K562 (cell line): Measurements from ENCODE around the gene METTL23. TPM values are rescaled to one million over a fixed set of nuclear protein-coding genes. Genes with fewer than 3 reads are reported as not detected.
A peak's percentile ranks its signal among the peaks of the same experiment; 100 is the strongest.

Source experiments
- ATAC-seq: fragments of 200-7000 bp; cut with Tn5 transposase; 3 replicates; pipeline ENCODE4 v1.9.1; 2020; ENCODE audit warnings: moderate library complexity
- BruUV-seq: library from RNA; stranded (reverse); fragments of 400-500 nt; replicated peaks from 2 replicates; lab custom pipeline; 2021; lab: Mats Ljungman, UMichigan
- CTCF ChIA-PET: fragments of 300-600 bp; formaldehyde crosslinking; extraction: SDS; loops from one replicate; lab custom pipeline; 2021; ENCODE audit warnings: low intra/inter-chr PET ratio; lab: Yijun Ruan, JAX
- POLR2A ChIA-PET: fragments of 300-600, 350-650 bp; sonication (Branson Sonifier 250); formaldehyde crosslinking; extraction: SDS; loops from one replicate; lab custom pipeline; 2021; ENCODE audit warnings: antibody characterized with exemption, inconsistent platforms; lab: Yijun Ruan, JAX
- DNase-seq, 4 experiments: peaks; one replicate each; pipeline versions ENCODE4 v3.0.0 to v3.0.0-alpha.2; 2011 to 2018; ENCODE audit warnings: low spot score in 3 of 4, mixed read lengths in 3 of 4; ENCODE audit errors: extremely low read depth in 1 of 4
- FAIRE-seq: peaks from 2 replicates; lab custom pipeline; 2011; peaks lifted over from hg19 to GRCh38; lab: Jason Lieb, UNC
- H2AFZ ChIP-seq: 2 replicates; pipeline ENCODE4 v1.6.0; 2011; ENCODE audit warnings: low read depth, low read length, control low read depth, inconsistent platforms
- H3K27ac ChIP-seq: fragments of 200-600 bp; 3 replicates; pipeline ENCODE4 v1.8.0; 2011; ENCODE audit warnings: low read depth, mild to moderate bottlenecking, control low read depth, inconsistent platforms, low read length, moderate library complexity, mixed read lengths; ENCODE audit errors: extremely low read depth
- H3K27me3 ChIP-seq, 2 experiments: fragments of 300-600 bp in 1 of 2; 2 replicates in 1 of 2; 3 replicates in 1 of 2; pipeline versions ENCODE4 v1.6.0 to v1.8.0; 2011; ENCODE audit warnings: inconsistent platforms in 2 of 2, low read length in 2 of 2, mild to moderate bottlenecking in 1 of 2, mixed read lengths in 1 of 2, moderate library complexity in 1 of 2; ENCODE audit not compliant: control insufficient read depth in 2 of 2, insufficient read depth in 2 of 2
- H3K36me3 ChIP-seq: fragments of 300-600 bp; 3 replicates; pipeline ENCODE4 v1.8.0; 2011; ENCODE audit warnings: mild to moderate bottlenecking, low read length, inconsistent platforms; ENCODE audit not compliant: control insufficient read depth, insufficient read depth
- H3K4me1 ChIP-seq, 2 experiments: fragments of 200-600 bp in 1 of 2; replicated peaks in 1 of 2; 2 replicates in 1 of 2; 3 replicates in 1 of 2; pipeline versions ENCODE4 v1.5.1 to v1.8.0; 2011; ENCODE audit warnings: inconsistent platforms in 2 of 2, low read length in 2 of 2, mild to moderate bottlenecking in 1 of 2, mixed read lengths in 1 of 2, moderate library complexity in 1 of 2; ENCODE audit not compliant: control insufficient read depth in 2 of 2, insufficient read depth in 2 of 2
- H3K4me2 ChIP-seq: 2 replicates; pipeline ENCODE4 v1.6.1; 2011; ENCODE audit warnings: low read length, control low read depth, inconsistent platforms, mixed read lengths; ENCODE audit not compliant: insufficient read depth
- H3K4me3 ChIP-seq: fragments of 200-600 bp; sonication (generic), shearing (Covaris generic); 2 replicates; pipeline ENCODE4 v1.5.1; 2016; ENCODE audit warnings: control low read depth, inconsistent platforms
- H3K79me2 ChIP-seq: fragments of 200-600 bp; 3 replicates; pipeline ENCODE4 v1.8.0; 2011; ENCODE audit warnings: low read length, inconsistent platforms; ENCODE audit not compliant: control insufficient read depth, insufficient read depth
- H3K9ac ChIP-seq, 2 experiments: 2 replicates each; pipeline versions ENCODE4 v1.6.0 to v1.6.1; 2011; ENCODE audit warnings: low read depth in 2 of 2, low read length in 2 of 2, control low read depth in 1 of 2, inconsistent platforms in 1 of 2, mild to moderate bottlenecking in 1 of 2, mixed read lengths in 1 of 2; ENCODE audit not compliant: insufficient read depth in 1 of 2
- H3K9me1 ChIP-seq: one replicate; pipeline ENCODE4 v1.6.0; 2011; ENCODE audit warnings: inconsistent platforms, mild to moderate bottlenecking, low read length, moderate library complexity; ENCODE audit not compliant: control insufficient read depth, insufficient read depth
- H3K9me3 ChIP-seq: replicated peaks from 2 replicates; pipeline ENCODE4 v1.5.1; 2011; ENCODE audit warnings: low read depth, low read length, inconsistent platforms; ENCODE audit not compliant: control insufficient read depth, insufficient read depth
- H4K20me1 ChIP-seq: replicated peaks from 2 replicates; pipeline ENCODE4 v1.6.1; 2011; ENCODE audit warnings: low read length, inconsistent platforms, mixed read lengths; ENCODE audit not compliant: control insufficient read depth, insufficient read depth
- ARHGAP35 ChIP-seq: fragments of 450-650 bp; IDR thresholded peaks from 2 replicates; pipeline ENCODE4 v1.6.1; 2018; ENCODE audit not compliant: partially characterized antibody
- CBFA2T3 ChIP-seq: fragments of 450-650 bp; IDR thresholded peaks from 2 replicates; pipeline ENCODE4 v1.6.1; 2017
- CREBBP ChIP-seq: IDR thresholded peaks from one replicate; pipeline ENCODE4 v1.6.1; 2012; ENCODE audit warnings: low read depth, mild to moderate bottlenecking, control low read depth, inconsistent platforms, low read length
- EGR1 ChIP-seq: fragments of 450-650 bp; conservative IDR thresholded peaks from 2 replicates; pipeline ENCODE4 v1.6.1; 2017; ENCODE audit warnings: mild to moderate bottlenecking
- HINFP ChIP-seq: fragments of 450-650 bp; conservative IDR thresholded peaks from 2 replicates; pipeline ENCODE4 v1.6.1; 2016; ENCODE audit warnings: missing genetic modification characterization, low read depth, mild to moderate bottlenecking, control low read depth, missing compliant biosample characterization
- NCOA2 ChIP-seq, 2 experiments: fragments of 450-650 bp; IDR thresholded peaks; 2 replicates each; pipeline ENCODE4 v1.6.1; 2018; ENCODE audit warnings: mild to moderate bottlenecking in 2 of 2, moderate library complexity in 1 of 2; ENCODE audit not compliant: partially characterized antibody in 2 of 2
- NR2C2 ChIP-seq, 2 experiments: fragments of 200-800 bp in 1 of 2; sonication (Bioruptor generic) in 1 of 2; sonication (generic) in 1 of 2; formaldehyde crosslinking in 1 of 2; IDR thresholded peaks; 2 replicates each; pipeline versions ENCODE4 v1.6.1 to v1.8.0; 2016 to 2022; ENCODE audit warnings: mild to moderate bottlenecking in 1 of 2, missing compliant biosample characterization in 1 of 2, missing genetic modification characterization in 1 of 2, missing genetic modification reagents in 1 of 2
- PCBP1 ChIP-seq: fragments of 200-400 bp; formaldehyde crosslinking; IDR thresholded peaks from 2 replicates; pipeline ENCODE4 v1.6.1; 2018; ENCODE audit warnings: mild to moderate bottlenecking, low read depth, low read length; ENCODE audit not compliant: poor library complexity, severe bottlenecking
- POLR3G ChIP-seq: IDR thresholded peaks from 2 replicates; pipeline ENCODE4 v1.6.1; 2011; ENCODE audit not compliant: insufficient read length, insufficient replicate concordance; ENCODE audit errors: extremely low read depth
- RAD21 ChIP-seq, 2 experiments: fragments of 250-450 bp in 1 of 2; fragments of 450-650 bp in 1 of 2; sonication (Bioruptor Pico) in 1 of 2; formaldehyde crosslinking in 1 of 2; IDR thresholded peaks in 1 of 2; conservative IDR thresholded peaks in 1 of 2; 2 replicates each; pipeline versions ENCODE4 v1.4.0 to v1.8.0; 2020 to 2022; ENCODE audit warnings: mild to moderate bottlenecking in 2 of 2, moderate library complexity in 1 of 2
- SPI1 ChIP-seq: IDR thresholded peaks from 2 replicates; pipeline ENCODE4 v1.6.1; 2011; ENCODE audit warnings: low read depth, low read length, control low read depth, borderline replicate concordance
- TFAP4 ChIP-seq: sonication (generic); formaldehyde crosslinking; IDR thresholded peaks from 2 replicates; pipeline ENCODE4 v1.8.0; 2022; ENCODE audit warnings: missing genetic modification reagents, mild to moderate bottlenecking, moderate library complexity, borderline replicate concordance
- WHSC1 ChIP-seq: IDR thresholded peaks from one replicate; pipeline ENCODE4 v1.6.1; 2012; ENCODE audit warnings: low read length, control low read depth, inconsistent platforms
- ZNF24 ChIP-seq: fragments of 450-650 bp; IDR thresholded peaks from 2 replicates; pipeline ENCODE4 v1.6.1; 2016
- ZNF583 ChIP-seq: fragments of 250-450 bp; sonication (Bioruptor Pico); IDR thresholded peaks from 2 replicates; pipeline ENCODE4 v1.4.0; 2020
- WGBS: fragments of 100-300 bp; shearing (Covaris generic); methylation state at CpG from one replicate; pipeline ENCODE4 v1.1.6; 2016; ENCODE audit warnings: low coverage, mixed read lengths; ENCODE audit not compliant: insufficient coverage; ENCODE audit errors: missing lambda C conversion rate; 5-methylcytosine and 5-hydroxymethylcytosine counted together
- in situ Hi-C: fragments of 300-500 bp; cut with MboI; formaldehyde crosslinking; loops from 4 replicates; pipeline ENCODE4 v1.15.0; 2018; ENCODE audit warnings: inconsistent platforms, mixed read lengths
- intact Hi-C: fragments of 100-400 bp; cut with micrococcal nuclease; formaldehyde crosslinking; loops from 2 replicates; pipeline ENCODE4 v1.14.2; 2022
- polyA plus RNA-seq, 8 experiments: library from polyadenylated mRNA; depleted of rRNA in 4 of 8; stranded (reverse) in 5 of 8; unstranded in 3 of 8; fragments of >200 nt; fragmentation: Nextera tagmentation in 2 of 8; fragmentation: Illumina TruSeq in 1 of 8; extraction: Ambion mirVana in 2 of 8; extraction: Trizol in 1 of 8; gene quantifications; 2 replicates each; pipeline versions ENCODE4 v1.2.1 to v1.2.3, GENCODE V29; 2011 to 2014; ENCODE audit warnings: inconsistent platforms in 1 of 8, missing spikeins in 1 of 8
- total RNA-seq, 7 experiments: library from RNA; depleted of rRNA in 6 of 7; stranded (reverse); fragments of >200 nt in 6 of 7; fragmentation: Illumina TruSeq in 2 of 7; extraction: Trizol in 2 of 7; gene quantifications; 2 replicates each; pipeline versions ENCODE4 v1.2.1 to v1.2.3, GENCODE V29; 2011 to 2021; ENCODE audit warnings: low replicate concordance in 1 of 7
- TF ChIP-seq, protein P1 (sequence below), 3 experiments: IDR thresholded peaks in 2 of 3; conservative IDR thresholded peaks in 1 of 3; 2 replicates each; pipeline ENCODE4 v1.5.1; 2011 to 2012; ENCODE audit warnings: low read length in 3 of 3, mild to moderate bottlenecking in 3 of 3, control low read depth in 2 of 3, improper control_type of control experiment in 1 of 3, inconsistent platforms in 1 of 3, low read depth in 1 of 3, mixed read lengths in 1 of 3, moderate library complexity in 1 of 3; ENCODE audit not compliant: insufficient read depth in 2 of 3

The METTL23 gene
- total and polyA plus RNA-seq, 9 of the 15 experiments (the other 6 are each of a cell fraction or from before 2014, with no cell fraction given): 29.4 to 67.3 (median 41.6) TPM

GRCh38 chr17:76707985-76708807 is 18.4 kb upstream of the METTL23 start:
- H2AFZ ChIP-seq: no peak overlapping the region
- DNase-seq (peak; percentile 40 to 63 (median 54)), ATAC-seq (peak; percentile 59), FAIRE-seq (peak; percentile 54)
- no peak overlapping the region for H3K4me3 ChIP-seq
- 40% methylated on average over 12 of the region's 14 CpGs for WGBS
- no peaks in the 10 kb centered on the region for H3K9me3 ChIP-seq
- no peaks in the 10 kb centered on the region for H3K79me2 ChIP-seq
- H3K36me3 ChIP-seq: peaks cover 5% of the 10 kb centered on the region; the same call in 1 of the 3 replicates
- no peak overlapping the region for H3K27ac ChIP-seq
- H3K9ac ChIP-seq: peak overlapping the region in 1 of 2 experiments; percentile 75; a peak in 2 of 4 replicates
- H4K20me1 ChIP-seq: peaks cover 5% of the 10 kb centered on the region; the same call in 1 of the 2 replicates
- no peaks in the 10 kb centered on the region for H3K27me3 ChIP-seq
- intact Hi-C loops: no loop called here
- peak overlapping the region; percentile 11; the same call in 1 of the 2 replicates for H3K4me2 ChIP-seq
- in situ Hi-C loops: no loop called here
- ChIA-PET POLR2A (interaction anchor here (0.6 to 2.8 kb wide), 9 partner anchors 9 to 180 kb away, joined by 3 to 19 read pairs (median 6); partner anchors contain the start of gene SRSF2), CTCF (no interaction called here)
- no peaks in the 10 kb centered on the region for H3K9me1 ChIP-seq
- no TSS peak for BruUV-seq
- H3K4me1 ChIP-seq: peaks cover 25 to 35% of the 10 kb centered on the region in 2 experiments; a peak in 4 of 5 replicates
- no peak for TF ChIP-seq SPI1
- TF ChIP-seq EGR1: no peak
- TF ChIP-seq ZNF583: no peak
- no peak for TF ChIP-seq CREBBP
- no peak for TF ChIP-seq ZNF24
- TF ChIP-seq, protein P1, sequence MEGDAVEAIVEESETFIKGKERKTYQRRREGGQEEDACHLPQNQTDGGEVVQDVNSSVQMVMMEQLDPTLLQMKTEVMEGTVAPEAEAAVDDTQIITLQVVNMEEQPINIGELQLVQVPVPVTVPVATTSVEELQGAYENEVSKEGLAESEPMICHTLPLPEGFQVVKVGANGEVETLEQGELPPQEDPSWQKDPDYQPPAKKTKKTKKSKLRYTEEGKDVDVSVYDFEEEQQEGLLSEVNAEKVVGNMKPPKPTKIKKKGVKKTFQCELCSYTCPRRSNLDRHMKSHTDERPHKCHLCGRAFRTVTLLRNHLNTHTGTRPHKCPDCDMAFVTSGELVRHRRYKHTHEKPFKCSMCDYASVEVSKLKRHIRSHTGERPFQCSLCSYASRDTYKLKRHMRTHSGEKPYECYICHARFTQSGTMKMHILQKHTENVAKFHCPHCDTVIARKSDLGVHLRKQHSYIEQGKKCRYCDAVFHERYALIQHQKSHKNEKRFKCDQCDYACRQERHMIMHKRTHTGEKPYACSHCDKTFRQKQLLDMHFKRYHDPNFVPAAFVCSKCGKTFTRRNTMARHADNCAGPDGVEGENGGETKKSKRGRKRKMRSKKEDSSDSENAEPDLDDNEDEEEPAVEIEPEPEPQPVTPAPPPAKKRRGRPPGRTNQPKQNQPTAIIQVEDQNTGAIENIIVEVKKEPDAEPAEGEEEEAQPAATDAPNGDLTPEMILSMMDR (IDR thresholded peaks at IDR 0.05 in 2 of 3, conservative IDR thresholded peaks at IDR 0.05 in 1 of 3; ENCODE audit: insufficient read depth in 2 of 3, low read depth in 1 of 3, low read length in 3 of 3): peak; percentile 62 to 81 (median 64)
- no peak for TF ChIP-seq WHSC1
- no peak for TF ChIP-seq NCOA2 (IDR thresholded peaks at IDR 0.05; ENCODE audit: partially characterized antibody in 2 of 2)
- 0 out of 2 replicates have a peak, but pooled peaks have one; percentile 4 for TF ChIP-seq CBFA2T3
- no peak for TF ChIP-seq NR2C2 (CRISPR knock-in tag; IDR thresholded peaks at IDR 0.05)
- no peak for TF ChIP-seq NR2C2 (tag; IDR thresholded peaks at IDR 0.05)
- no peak for TF ChIP-seq ARHGAP35
- no peak for TF ChIP-seq PCBP1
- no peak for TF ChIP-seq POLR3G
- TF ChIP-seq HINFP (tag): no peak
- peak; percentile 48; the same call in 1 of the 2 replicates for TF ChIP-seq TFAP4 (CRISPR knock-in tag)
- peak in 1 of 2 experiments; percentile 48; a peak in 2 of 4 replicates for TF ChIP-seq RAD21 (CRISPR knock-in tag; conservative IDR thresholded peaks at IDR 0.05 in 1 of 2, IDR thresholded peaks at IDR 0.05 in 1 of 2)
